ENCODE data around the gene ZBTB2. TPM values are rescaled to one million over a fixed set of nuclear protein-coding genes. Genes with fewer than 3 reads are reported as not detected.

The ZBTB2 gene
- total and polyA plus RNA-seq, 2 experiments from 2014 or later: 10.6 to 17.3 TPM

DNA sequence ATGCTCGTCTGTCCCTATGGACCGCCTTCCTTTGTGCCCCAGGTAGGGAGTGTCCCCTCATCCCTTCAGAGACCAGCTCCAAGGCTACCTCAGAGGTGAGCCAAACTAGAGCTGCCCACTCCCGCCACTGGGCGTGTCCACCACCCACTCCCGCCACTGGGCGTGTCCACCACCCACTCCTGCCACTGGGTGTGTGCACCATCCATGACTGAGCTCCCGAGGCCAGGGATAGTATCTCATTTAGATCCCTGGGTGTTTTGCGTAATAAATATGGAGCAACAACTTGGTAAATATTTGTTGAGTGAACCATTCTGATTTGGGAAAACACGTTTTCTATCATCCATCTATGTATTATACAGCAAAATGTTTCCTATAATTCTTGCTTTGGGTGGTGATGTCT, 68.8 kb downstream of the ZBTB2 start:
- H3K4me3 ChIP-seq: no peak overlapping the region
- H3K79me2 ChIP-seq: no peaks in the 10 kb centered on the region
- no peaks in the 10 kb centered on the region for H3K9me2 ChIP-seq (replicated peaks; ENCODE audit: insufficient read depth)
- peaks cover 4% of the 10 kb centered on the region for H3K4me1 ChIP-seq (ENCODE audit: insufficient read depth)
- DNase-seq (ENCODE audit: low spot score): no peak
- no peak overlapping the region for H2AFZ ChIP-seq
- H3K36me3 ChIP-seq (replicated peaks; ENCODE audit: insufficient read depth, low read depth): no peaks in the 10 kb centered on the region
- 93% methylated on average over 9 of the region's 9 CpGs for WGBS (ENCODE audit: low lambda C conversion rate, missing lambda C conversion rate)
- no peak overlapping the region for H3K4me2 ChIP-seq
- H3K27me3 ChIP-seq: no peaks in the 10 kb centered on the region
- TF ChIP-seq CTCF (IDR thresholded peaks at IDR 0.05; ENCODE audit: poor library complexity): no peak
- no peak for TF ChIP-seq EZH2 (IDR thresholded peaks at IDR 0.05; ENCODE audit: borderline replicate concordance)
- no peak for TF ChIP-seq EZH2phosphoT487 (IDR thresholded peaks at IDR 0.05; ENCODE audit: low read depth, severe bottlenecking, unreplicated experiment)
- no peak overlapping the region for H3K27ac ChIP-seq
- H3K9me3 ChIP-seq (ENCODE audit: low read depth): no peaks in the 10 kb centered on the region
- no peaks in the 10 kb centered on the region for H4K20me1 ChIP-seq (ENCODE audit: insufficient read depth, poor library complexity, severe bottlenecking)

GRCh38 chr6:151321438-151321837, 69.9 kb downstream of the ZBTB2 start:
- H3K27me3 ChIP-seq: no peaks in the 10 kb centered on the region
- H3K27ac ChIP-seq: no peak overlapping the region
- H3K79me2 ChIP-seq: peaks cover under 1% of the 10 kb centered on the region

GRCh38 chr6:151320140-151320539, 71.2 kb downstream of the ZBTB2 start:
- peaks cover 10% of the 10 kb centered on the region for H3K4me1 ChIP-seq (ENCODE audit: insufficient read depth)
- peaks cover 2% of the 10 kb centered on the region for H3K79me2 ChIP-seq
- TF ChIP-seq CTCF (IDR thresholded peaks at IDR 0.05; ENCODE audit: poor library complexity): no peak
- no peak for TF ChIP-seq EZH2phosphoT487 (IDR thresholded peaks at IDR 0.05; ENCODE audit: low read depth, severe bottlenecking, unreplicated experiment)
- TF ChIP-seq EZH2 (IDR thresholded peaks at IDR 0.05; ENCODE audit: borderline replicate concordance): no peak
- no peak for DNase-seq (ENCODE audit: low spot score)
- H3K9me3 ChIP-seq (ENCODE audit: low read depth): no peaks in the 10 kb centered on the region
- H3K36me3 ChIP-seq (replicated peaks; ENCODE audit: insufficient read depth, low read depth): no peaks in the 10 kb centered on the region
- H3K27ac ChIP-seq: no peak overlapping the region
- no peaks in the 10 kb centered on the region for H4K20me1 ChIP-seq (ENCODE audit: insufficient read depth, poor library complexity, severe bottlenecking)
- H2AFZ ChIP-seq: no peak overlapping the region
- H3K4me2 ChIP-seq: no peak overlapping the region
- H3K9me2 ChIP-seq (replicated peaks; ENCODE audit: insufficient read depth): no peaks in the 10 kb centered on the region
- no peak overlapping the region for H3K4me3 ChIP-seq
- WGBS (ENCODE audit: low lambda C conversion rate, missing lambda C conversion rate): 96% methylated on average over 7 of the region's 7 CpGs
- no peaks in the 10 kb centered on the region for H3K27me3 ChIP-seq

More at GRCh38 chr6:151321438-151321837, 69.9 kb downstream of the ZBTB2 start:
- Histone ChIP-seq H3K4me1 (ENCODE audit: insufficient read depth) (peaks cover 10% of the 10 kb centered on the region), H3K4me3 (no peak overlapping the region), H3K4me2 (no peak overlapping the region), H3K9me3 (ENCODE audit: low read depth) (no peaks in the 10 kb centered on the region), H3K36me3 (replicated peaks; ENCODE audit: insufficient read depth, low read depth) (no peaks in the 10 kb centered on the region), H4K20me1 (ENCODE audit: insufficient read depth, poor library complexity, severe bottlenecking) (no peaks in the 10 kb centered on the region), H3K9me2 (replicated peaks; ENCODE audit: insufficient read depth) (no peaks in the 10 kb centered on the region), H2AFZ (no peak overlapping the region)
- no peak for TF ChIP-seq EZH2phosphoT487 (IDR thresholded peaks at IDR 0.05; ENCODE audit: low read depth, severe bottlenecking, unreplicated experiment)
- TF ChIP-seq EZH2 (IDR thresholded peaks at IDR 0.05; ENCODE audit: borderline replicate concordance): no peak
- TF ChIP-seq CTCF (IDR thresholded peaks at IDR 0.05; ENCODE audit: poor library complexity): no peak
- 100% methylated on average over 1 of the region's 1 CpG for WGBS (ENCODE audit: low lambda C conversion rate, missing lambda C conversion rate)
- no peak for DNase-seq (ENCODE audit: low spot score)

DNA sequence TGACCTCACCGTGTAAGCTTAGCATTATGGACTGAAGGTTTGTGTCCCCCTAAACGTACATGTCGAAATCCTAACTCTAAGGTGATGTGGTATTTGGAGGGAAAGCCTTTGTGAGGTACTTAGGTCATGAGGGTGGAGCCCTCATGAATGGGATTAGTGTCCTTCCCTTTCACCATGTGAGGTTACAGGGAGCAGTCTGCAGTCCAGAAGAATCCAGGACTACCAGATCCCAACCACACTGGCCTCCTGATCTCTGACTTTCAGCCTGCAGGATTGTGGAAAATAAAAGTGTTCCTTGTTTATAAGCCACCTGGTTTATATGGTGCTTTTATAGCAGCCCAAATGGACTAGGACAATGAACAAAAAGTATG, 73.4 kb downstream of the ZBTB2 start:
- H3K79me2 ChIP-seq: peaks cover 2% of the 10 kb centered on the region
- no peaks in the 10 kb centered on the region for H4K20me1 ChIP-seq (ENCODE audit: insufficient read depth, poor library complexity, severe bottlenecking)
- DNase-seq (ENCODE audit: low spot score): no peak
- no peak overlapping the region for H2AFZ ChIP-seq
- no peak overlapping the region for H3K4me3 ChIP-seq
- TF ChIP-seq EZH2 (IDR thresholded peaks at IDR 0.05; ENCODE audit: borderline replicate concordance): no peak
- no peak for TF ChIP-seq EZH2phosphoT487 (IDR thresholded peaks at IDR 0.05; ENCODE audit: low read depth, severe bottlenecking, unreplicated experiment)
- no peak for TF ChIP-seq CTCF (IDR thresholded peaks at IDR 0.05; ENCODE audit: poor library complexity)
- H3K27me3 ChIP-seq: no peaks in the 10 kb centered on the region
- H3K4me2 ChIP-seq: no peak overlapping the region
- H3K9me2 ChIP-seq (replicated peaks; ENCODE audit: insufficient read depth): no peaks in the 10 kb centered on the region
- H3K36me3 ChIP-seq (replicated peaks; ENCODE audit: insufficient read depth, low read depth): no peaks in the 10 kb centered on the region
- peak overlapping the region; percentile 58 for H3K27ac ChIP-seq
- H3K9me3 ChIP-seq (ENCODE audit: low read depth): no peaks in the 10 kb centered on the region
- 60% methylated on average over 3 of the region's 3 CpGs for WGBS (ENCODE audit: low lambda C conversion rate, missing lambda C conversion rate)
- peaks cover 10% of the 10 kb centered on the region for H3K4me1 ChIP-seq (ENCODE audit: insufficient read depth)

Measured in hepatocyte (in vitro differentiated cells).